Mesendoderm (in vitro differentiated cells): ENCODE data around the gene NRP1. TPM values are rescaled to one million over a fixed set of nuclear protein-coding genes. Genes with fewer than 3 reads are reported as not detected.

Experiments used
- DNase-seq: peaks from one replicate; pipeline ENCODE4 v3.0.0; 2013
- H2AK5ac ChIP-seq: 2 replicates; pipeline ENCODE4 v1.6.1; 2013; ENCODE audit warnings: low read length, inconsistent platforms
- H2BK120ac ChIP-seq: 2 replicates; pipeline ENCODE4 v1.6.1; 2013; ENCODE audit warnings: low read depth, mild to moderate bottlenecking, low read length, moderate library complexity, mixed read lengths
- H2BK15ac ChIP-seq: replicated peaks from 2 replicates; pipeline ENCODE4 v1.6.1; 2013; ENCODE audit warnings: low read depth, mild to moderate bottlenecking, moderate library complexity
- H2BK5ac ChIP-seq: 2 replicates; pipeline ENCODE4 v1.6.1; 2013; ENCODE audit warnings: low read length, inconsistent platforms
- H3K18ac ChIP-seq: 2 replicates; pipeline ENCODE4 v1.6.1; 2013; ENCODE audit warnings: mild to moderate bottlenecking, low read length, mixed read lengths
- H3K23ac ChIP-seq: one replicate; pipeline ENCODE4 v1.6.1; 2013; ENCODE audit warnings: low read length
- H3K27ac ChIP-seq: 2 replicates; pipeline ENCODE4 v1.5.1; 2013; ENCODE audit warnings: low read depth, mild to moderate bottlenecking, inconsistent platforms, low read length, moderate library complexity
- H3K27me3 ChIP-seq: 2 replicates; pipeline ENCODE4 v1.6.1; 2013; ENCODE audit warnings: low read length, control low read depth, mild to moderate bottlenecking, inconsistent platforms; ENCODE audit not compliant: insufficient read depth, poor library complexity
- H3K36me3 ChIP-seq: 2 replicates; pipeline ENCODE4 v1.6.1; 2013; ENCODE audit warnings: low read length, inconsistent platforms; ENCODE audit not compliant: control insufficient read depth, insufficient read depth
- H3K4ac ChIP-seq: one replicate; pipeline ENCODE4 v1.6.1; 2013; ENCODE audit warnings: low read depth, mild to moderate bottlenecking, low read length, moderate library complexity
- H3K4me1 ChIP-seq: 2 replicates; pipeline ENCODE4 v1.6.1; 2013; ENCODE audit warnings: low read depth, low read length, inconsistent platforms; ENCODE audit not compliant: control insufficient read depth
- H3K4me2 ChIP-seq: 2 replicates; pipeline ENCODE4 v1.6.1; 2013; ENCODE audit warnings: low read length
- H3K4me3 ChIP-seq: 2 replicates; pipeline ENCODE4 v1.5.1; 2013; ENCODE audit warnings: mild to moderate bottlenecking, low read length
- H3K56ac ChIP-seq: one replicate; pipeline ENCODE4 v1.6.1; 2013; ENCODE audit warnings: low read length
- H3K79me1 ChIP-seq: 2 replicates; pipeline ENCODE4 v1.6.1; 2013; ENCODE audit warnings: low read length, inconsistent platforms
- H3K79me2 ChIP-seq: 2 replicates; pipeline ENCODE4 v1.6.1; 2013; ENCODE audit warnings: mild to moderate bottlenecking, low read length; ENCODE audit not compliant: control insufficient read depth, insufficient read depth
- H3K9ac ChIP-seq: 2 replicates; pipeline ENCODE4 v1.6.1; 2013; ENCODE audit warnings: low read length, inconsistent platforms
- H4K5ac ChIP-seq: one replicate; pipeline ENCODE4 v1.6.1; 2013; ENCODE audit warnings: low read length
- H4K8ac ChIP-seq: one replicate; pipeline ENCODE4 v1.6.1; 2013; ENCODE audit warnings: low read depth, mild to moderate bottlenecking, control low read depth, low read length, moderate library complexity
- WGBS: extraction: QIAGEN DNeasy Blood & Tissue Kit; methylation state at CpG from one replicate; pipeline ENCODE4 v1.1.7; 2013; ENCODE audit warnings: low lambda C conversion rate, missing lambda C conversion rate; ENCODE audit not compliant: insufficient coverage; ENCODE audit errors: extremely low coverage; 5-methylcytosine and 5-hydroxymethylcytosine counted together
- small RNA-seq: library from polyadenylated mRNA; stranded (forward); fragments of <200 nt; extraction: miRNeasy Mini kit (QIAGEN cat#:217004); gene quantifications from one replicate; pipeline ENCODE3, GENCODE V24; 2013; ENCODE audit not compliant: insufficient read depth

The NRP1 gene

DNA sequence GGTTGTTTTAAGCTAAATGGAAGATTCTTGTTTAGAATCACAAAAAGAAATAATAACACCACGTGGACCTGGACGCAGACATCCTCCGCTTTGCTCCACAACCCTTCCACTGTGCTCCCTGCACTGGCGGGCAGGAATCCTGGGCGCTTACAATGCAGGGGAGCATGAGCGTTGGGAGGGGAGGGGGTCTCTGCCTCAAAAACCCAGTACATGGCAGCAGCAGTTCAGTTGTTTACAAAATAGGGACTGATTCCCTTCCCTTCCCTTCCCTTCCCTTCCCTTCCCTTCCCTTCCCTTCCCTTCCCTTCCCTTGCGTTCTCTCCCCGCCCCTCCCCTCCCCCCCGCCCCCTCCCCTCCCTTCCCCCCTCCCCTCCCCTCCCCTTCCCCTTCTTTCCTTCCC, 206.8 kb downstream of the NRP1 start:
- H3K79me2 ChIP-seq = no peaks in the 10 kb centered on the region
- H3K27ac ChIP-seq = no peak overlapping the region
- H3K56ac ChIP-seq = no peak overlapping the region
- H4K8ac ChIP-seq = no peak overlapping the region
- no peak overlapping the region for H3K23ac ChIP-seq
- WGBS = no CpG with 5 or more reads among the region's 9 CpGs
- no peak overlapping the region for H3K9ac ChIP-seq
- no peak overlapping the region for H3K18ac ChIP-seq
- H3K4me1 ChIP-seq = no peaks in the 10 kb centered on the region
- no peaks in the 10 kb centered on the region for H3K36me3 ChIP-seq
- H2BK120ac ChIP-seq = no peak overlapping the region
- no peak overlapping the region for H4K5ac ChIP-seq
- no peak overlapping the region for H2BK15ac ChIP-seq
- no peak overlapping the region for H3K4me2 ChIP-seq
- DNase-seq = no peak
- H3K4me3 ChIP-seq = no peak overlapping the region
- H3K4ac ChIP-seq = no peak overlapping the region
- no peak overlapping the region for H2AK5ac ChIP-seq
- H3K27me3 ChIP-seq = no peaks in the 10 kb centered on the region
- H3K79me1 ChIP-seq = no peaks in the 10 kb centered on the region
- no peak overlapping the region for H2BK5ac ChIP-seq

Small RNA genes lying within 50 kb of the gene (small RNA-seq; reads per million reads assigned to genes)
- gene AL353600.1 (not detected), gene RN7SL398P (not detected)
